Naive B cell (primary cell): Measurements from ENCODE around the gene DGUOK. TPM values are rescaled to one million over a fixed set of nuclear protein-coding genes. Genes with fewer than 3 reads are reported as not detected.

Source experiments
- ATAC-seq, 2 donors: fragments of 150-1000 bp; cut with Tn5 transposase; 2 replicates each; pipeline ENCODE4 v1.10.0; 2021; ENCODE audit warnings: low read depth in 2 of 2, mild to moderate bottlenecking in 2 of 2, moderate library complexity in 2 of 2
- DNase-seq: peaks from one replicate; pipeline ENCODE4 v3.0.0; 2022
- H3K27ac Mint-ChIP-seq, 6 donors: one replicate each; pipeline ENCODE4 v1.8.0; 2020 to 2022; ENCODE audit warnings: mild to moderate bottlenecking in 6 of 6, mixed read lengths in 6 of 6, moderate library complexity in 5 of 6, inconsistent platforms in 2 of 6
- H3K27me3 Mint-ChIP-seq, 3 donors: one replicate each; pipeline ENCODE4 v1.8.0; 2021 to 2022; ENCODE audit warnings: mixed read lengths in 3 of 3, mild to moderate bottlenecking in 1 of 3
- H3K36me3 Mint-ChIP-seq, 2 donors: one replicate each; pipeline ENCODE4 v1.8.0; 2020 to 2022; ENCODE audit warnings: mixed read lengths in 2 of 2, inconsistent platforms in 1 of 2, mild to moderate bottlenecking in 1 of 2
- H3K4me1 Mint-ChIP-seq, 3 donors: one replicate each; pipeline ENCODE4 v1.8.0; 2020 to 2022; ENCODE audit warnings: mixed read lengths in 3 of 3, inconsistent platforms in 1 of 3, mild to moderate bottlenecking in 1 of 3, moderate library complexity in 1 of 3
- H3K4me3 Mint-ChIP-seq, 8 donors: one replicate each; pipeline ENCODE4 v1.8.0; 2020 to 2022; ENCODE audit warnings: mild to moderate bottlenecking in 8 of 8, mixed read lengths in 8 of 8, moderate library complexity in 8 of 8, inconsistent platforms in 2 of 8
- H3K9me3 Mint-ChIP-seq, 7 donors: one replicate each; pipeline ENCODE4 v1.8.0; 2020 to 2022; ENCODE audit warnings: mixed read lengths in 7 of 7, mild to moderate bottlenecking in 5 of 7, inconsistent platforms in 2 of 7, moderate library complexity in 1 of 7
- polyA plus RNA-seq, 6 donors: library from polyadenylated mRNA; unstranded; fragments of 300-500 nt; fragmentation: Illumina TruSeq; gene quantifications; one replicate each; pipeline ENCODE4 v1.2.3, GENCODE V29; 2021; ENCODE audit warnings: low read depth in 6 of 6

The DGUOK gene
- polyA plus RNA-seq, 6 donors from 2014 or later, result 192 to 245 (median 213) TPM

GRCh38 chr2:73906847-73907505, 19.7 kb upstream of the DGUOK start:
- H3K36me3 Mint-ChIP-seq, result no peaks in the 10 kb centered on the region
- H3K27ac Mint-ChIP-seq, result peak overlapping the region in 3 of 6 donors; percentile 18 to 85 (median 39)
- H3K27me3 Mint-ChIP-seq, result peaks cover 8 to 14% (median 13%) of the 10 kb centered on the region in 3 donors

GRCh38 chr2:73907840-73908452, 18.7 kb upstream of the DGUOK start:
- Mint-ChIP-seq H3K4me3 (no peak overlapping the region), H3K9me3 (no peaks in the 10 kb centered on the region), H3K36me3 (no peaks in the 10 kb centered on the region), H3K4me1 (peaks cover 0 to 5% (median 4%) of the 10 kb centered on the region in 3 donors), H3K27me3 (peaks cover under 1 to 4% (median 3%) of the 10 kb centered on the region in 3 donors), H3K27ac (no peak overlapping the region)
- DNase-seq (peak; percentile 44), ATAC-seq (peak; percentile 87 to 94)

More at GRCh38 chr2:73906847-73907505, 19.7 kb upstream of the DGUOK start:
- Mint-ChIP-seq H3K4me1 (peaks cover 0 to 5% (median 4%) of the 10 kb centered on the region in 3 donors), H3K9me3 (no peaks in the 10 kb centered on the region), H3K4me3 (no peak overlapping the region)
- DNase-seq (no peak), ATAC-seq (no peak)

DNA sequence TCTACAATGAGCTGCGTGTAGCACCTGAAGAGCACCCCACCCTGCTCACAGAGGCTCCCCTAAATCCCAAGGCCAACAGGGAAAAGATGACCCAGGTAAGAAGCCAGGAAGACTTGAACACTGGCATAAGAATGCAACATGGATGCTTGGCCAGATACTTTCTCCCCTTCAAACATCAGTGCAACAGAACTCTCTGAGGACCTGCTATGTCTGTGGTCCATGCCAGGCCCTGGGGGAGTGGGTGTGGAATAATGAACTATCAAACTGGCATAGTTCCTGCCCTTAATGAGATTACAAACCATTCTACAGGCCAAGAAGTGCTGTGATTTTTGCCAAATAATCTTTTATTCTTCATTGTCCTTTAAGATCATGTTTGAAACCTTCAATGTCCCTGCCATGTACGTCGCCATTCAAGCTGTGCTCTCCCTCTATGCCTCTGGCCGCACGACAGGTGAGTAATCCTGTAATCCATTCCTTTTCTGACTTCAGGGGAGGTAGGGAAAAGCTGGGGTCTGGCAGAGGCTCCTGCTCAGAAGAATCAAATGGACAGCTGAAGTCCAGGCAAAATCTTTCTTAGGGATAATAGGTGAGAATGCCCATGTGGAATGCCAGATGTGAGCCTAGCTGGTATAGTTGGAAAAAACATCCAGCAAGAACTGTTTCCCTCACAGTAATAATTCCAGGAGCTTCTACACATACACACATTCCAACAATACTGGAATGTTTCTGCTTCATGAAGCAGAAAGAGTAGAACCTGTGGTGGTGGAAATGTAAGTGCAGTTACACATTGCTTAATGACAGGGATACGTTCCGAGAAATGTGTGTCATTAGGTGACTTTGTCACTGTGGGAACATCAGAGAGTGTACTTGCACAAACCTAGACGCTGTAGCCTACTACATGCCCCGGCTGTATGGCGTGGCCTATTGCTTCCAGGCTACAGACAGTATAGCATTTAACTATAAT, 17.7 kb upstream of the DGUOK start:
- Mint-ChIP-seq H3K4me1 (peaks cover 0 to 5% (median 4%) of the 10 kb centered on the region in 3 donors), H3K36me3 (no peaks in the 10 kb centered on the region), H3K27me3 (no peaks in the 10 kb centered on the region), H3K9me3 (no peaks in the 10 kb centered on the region), H3K27ac (peak overlapping the region in 2 of 6 donors; percentile 34 to 81), H3K4me3 (no peak overlapping the region)
- ATAC-seq (no peak), DNase-seq (no peak)

- Mint-ChIP-seq H3K36me3 (no peaks in the 10 kb centered on the region), H3K27me3 (peaks cover 0 to 7% (median 5%) of the 10 kb centered on the region in 3 donors), H3K4me3 (no peak overlapping the region), H3K9me3 (no peaks in the 10 kb centered on the region), H3K27ac (no peak overlapping the region), H3K4me1 (peaks cover 0 to 5% (median 4%) of the 10 kb centered on the region in 3 donors)
- DNase-seq (no peak), ATAC-seq (no peak)
Observed at GRCh38 chr2:73910873-73911547, 15.7 kb upstream of the DGUOK start.

DNA sequence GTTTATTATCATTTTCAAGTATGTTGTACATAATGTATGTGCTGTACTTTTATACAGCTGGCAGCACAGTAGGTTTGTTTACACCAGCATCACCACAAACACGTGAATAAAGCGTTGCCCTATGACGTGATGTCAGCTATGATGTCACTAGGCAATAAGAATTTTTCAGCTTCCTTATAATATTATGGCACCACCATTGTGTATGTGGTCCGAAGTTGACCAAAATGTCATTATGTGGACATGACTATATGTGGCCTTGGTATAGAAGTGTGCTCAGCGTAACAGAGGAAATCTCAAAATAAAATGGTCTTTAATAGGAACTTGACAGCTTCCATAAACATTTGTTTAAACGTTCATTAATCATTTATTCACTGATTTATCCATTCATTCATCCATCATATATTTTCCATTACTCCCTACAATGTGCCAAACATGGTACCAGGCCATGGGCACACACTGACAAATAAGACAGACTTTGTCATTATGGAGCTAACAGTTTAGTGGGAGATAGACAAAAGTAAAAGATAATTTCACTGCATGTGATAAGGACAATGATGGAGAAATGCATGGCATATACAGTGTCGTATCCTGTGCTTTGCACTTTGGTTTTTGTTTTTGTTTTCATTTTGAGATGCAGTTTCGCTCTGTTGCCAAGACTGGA, 15.0 kb upstream of the DGUOK start:
- H3K36me3 Mint-ChIP-seq, result no peaks in the 10 kb centered on the region
- no peaks in the 10 kb centered on the region for H3K9me3 Mint-ChIP-seq
- no peak overlapping the region for H3K4me3 Mint-ChIP-seq
- ATAC-seq, result no peak
- peaks cover 0 to 5% (median 4%) of the 10 kb centered on the region in 3 donors for H3K4me1 Mint-ChIP-seq
- H3K27ac Mint-ChIP-seq, result no peak overlapping the region
- H3K27me3 Mint-ChIP-seq, result peaks cover 0 to 7% (median 5%) of the 10 kb centered on the region in 3 donors
- DNase-seq, result no peak

GRCh38 chr2:73913414-73914054, 13.1 kb upstream of the DGUOK start:
- ATAC-seq, result no peak
- DNase-seq, result no peak
- Mint-ChIP-seq H3K27me3 (peaks cover 5 to 8% (median 7%) of the 10 kb centered on the region in 3 donors), H3K36me3 (no peaks in the 10 kb centered on the region), H3K4me1 (no peaks in the 10 kb centered on the region), H3K9me3 (no peaks in the 10 kb centered on the region), H3K4me3 (no peak overlapping the region), H3K27ac (no peak overlapping the region)

GRCh38 chr2:73914667-73915066, 12.0 kb upstream of the DGUOK start:
- no peaks in the 10 kb centered on the region for H3K36me3 Mint-ChIP-seq
- no peak for ATAC-seq
- no peaks in the 10 kb centered on the region for H3K9me3 Mint-ChIP-seq
- no peak for DNase-seq
- H3K27ac Mint-ChIP-seq, result peak overlapping the region in 1 of 6 donors; percentile 94
- H3K4me3 Mint-ChIP-seq, result no peak overlapping the region
- peaks cover 8 to 11% (median 8%) of the 10 kb centered on the region in 3 donors for H3K27me3 Mint-ChIP-seq
- no peaks in the 10 kb centered on the region for H3K4me1 Mint-ChIP-seq

DNA sequence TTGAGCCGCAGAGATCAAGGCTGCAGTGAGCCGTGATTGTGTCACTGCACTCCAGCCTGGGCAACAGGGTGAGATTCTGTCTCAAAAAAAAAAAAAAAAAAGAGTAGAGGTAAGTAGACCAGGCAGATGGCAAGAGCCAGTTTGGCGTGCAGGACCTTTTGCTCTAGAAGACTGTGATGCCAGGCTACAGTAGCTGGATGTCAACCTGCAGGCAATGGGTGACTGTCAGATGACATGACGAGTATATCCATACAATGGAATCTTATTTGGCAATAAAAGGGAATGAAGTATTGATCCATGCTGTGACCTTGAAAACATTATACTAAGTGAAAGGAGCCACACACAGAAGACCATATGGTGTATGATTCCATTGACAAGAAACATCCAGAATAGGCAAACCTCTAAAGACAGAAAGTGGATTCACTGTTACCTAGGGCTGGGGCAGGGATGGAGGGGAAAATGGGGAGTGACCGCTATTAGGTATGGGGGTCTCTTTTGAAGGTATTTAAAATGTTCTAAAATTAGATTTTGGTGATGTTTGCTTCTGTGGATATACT, 11.2 kb upstream of the DGUOK start:
- no peak overlapping the region for H3K27ac Mint-ChIP-seq
- H3K36me3 Mint-ChIP-seq, result no peaks in the 10 kb centered on the region
- peaks cover 10 to 14% (median 12%) of the 10 kb centered on the region in 3 donors for H3K27me3 Mint-ChIP-seq
- H3K9me3 Mint-ChIP-seq, result no peaks in the 10 kb centered on the region
- ATAC-seq, result no peak
- H3K4me1 Mint-ChIP-seq, result no peaks in the 10 kb centered on the region
- no peak for DNase-seq
- no peak overlapping the region for H3K4me3 Mint-ChIP-seq

- Mint-ChIP-seq H3K4me1 (no peaks in the 10 kb centered on the region), H3K36me3 (no peaks in the 10 kb centered on the region), H3K4me3 (no peak overlapping the region), H3K27ac (no peak overlapping the region), H3K9me3 (no peaks in the 10 kb centered on the region), H3K27me3 (peaks cover 10 to 14% (median 12%) of the 10 kb centered on the region in 3 donors)
- DNase-seq (no peak), ATAC-seq (no peak)
Observed at GRCh38 chr2:73916666-73917065, 10.0 kb upstream of the DGUOK start.

DNA sequence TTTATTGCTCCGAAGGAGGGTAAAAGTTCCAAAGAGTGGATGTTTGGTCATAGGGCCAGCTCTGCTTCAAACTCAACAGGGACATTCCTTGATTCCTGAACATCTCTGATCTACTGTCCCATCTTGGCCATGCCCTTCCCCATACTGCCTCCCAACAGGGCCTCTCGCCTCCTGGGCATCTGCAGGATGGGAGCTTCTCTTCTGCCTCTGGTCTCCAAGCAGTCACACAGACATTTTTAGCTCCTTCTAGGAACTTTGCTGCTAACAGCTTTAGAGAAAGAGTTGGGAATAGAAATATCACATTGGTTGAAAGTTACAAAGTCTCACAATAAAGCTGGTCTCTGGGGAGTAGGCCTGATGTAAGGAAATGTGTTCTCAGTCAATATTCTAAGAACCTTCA, 9.4 kb upstream of the DGUOK start:
- H3K9me3 Mint-ChIP-seq, result no peaks in the 10 kb centered on the region
- peaks cover 10 to 14% (median 12%) of the 10 kb centered on the region in 3 donors for H3K27me3 Mint-ChIP-seq
- peak overlapping the region in 1 of 6 donors; percentile 52 for H3K27ac Mint-ChIP-seq
- DNase-seq (no peak), ATAC-seq (no peak)
- H3K4me1 Mint-ChIP-seq, result peaks cover 0 to 3% (median 0%) of the 10 kb centered on the region in 3 donors
- no peak overlapping the region for H3K4me3 Mint-ChIP-seq
- no peaks in the 10 kb centered on the region for H3K36me3 Mint-ChIP-seq

DNA sequence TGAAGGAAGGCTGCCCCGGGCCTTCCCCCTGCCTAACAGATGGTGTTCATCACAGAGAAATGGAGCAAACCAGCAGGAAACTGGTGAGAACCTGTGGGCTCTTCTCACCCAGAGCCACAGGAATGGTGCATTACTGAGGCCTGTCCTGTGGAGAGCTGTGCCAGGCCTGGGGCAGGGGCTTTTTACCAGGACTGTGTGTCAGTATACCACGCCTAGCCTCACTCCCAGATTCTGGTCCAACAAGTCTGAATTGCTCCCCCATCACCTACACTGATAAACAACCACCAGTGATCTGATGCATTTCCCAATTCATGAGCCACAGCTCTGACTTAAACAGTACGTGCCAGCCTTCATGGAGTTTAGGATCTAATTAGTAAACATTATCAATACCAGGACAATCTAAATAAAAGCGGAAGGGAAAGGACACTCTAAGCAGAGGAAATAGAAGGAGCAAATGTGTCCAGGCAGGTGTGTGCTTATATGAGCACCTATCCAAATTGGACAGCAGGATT, 8.9 kb upstream of the DGUOK start:
- peaks cover 10 to 14% (median 12%) of the 10 kb centered on the region in 3 donors for H3K27me3 Mint-ChIP-seq
- no peaks in the 10 kb centered on the region for H3K36me3 Mint-ChIP-seq
- H3K9me3 Mint-ChIP-seq, result no peaks in the 10 kb centered on the region
- ATAC-seq, result no peak
- no peak overlapping the region for H3K27ac Mint-ChIP-seq
- no peak for DNase-seq
- peaks cover 0 to 7% (median 2%) of the 10 kb centered on the region in 3 donors for H3K4me1 Mint-ChIP-seq
- peak overlapping the region in 1 of 8 donors; percentile 30 for H3K4me3 Mint-ChIP-seq

- ATAC-seq (no peak), DNase-seq (no peak)
- Mint-ChIP-seq H3K27ac (peak overlapping the region in 1 of 6 donors; percentile 16), H3K4me1 (peaks cover 0 to 14% (median 12%) of the 10 kb centered on the region in 3 donors), H3K27me3 (peaks cover 10 to 14% (median 12%) of the 10 kb centered on the region in 3 donors), H3K36me3 (no peaks in the 10 kb centered on the region), H3K9me3 (no peaks in the 10 kb centered on the region), H3K4me3 (no peak overlapping the region)
Observed at GRCh38 chr2:73918856-73919255, 7.8 kb upstream of the DGUOK start.
